ENCODE measurements around the gene RAB4A. TPM values are rescaled to one million over a fixed set of nuclear protein-coding genes. Genes with fewer than 3 reads are reported as not detected.
A peak's percentile ranks its signal among the peaks of the same experiment; 100 is the strongest.

RAB4A gene
- total and polyA plus RNA-seq, 3 experiments from 2014 or later, result 24.4 to 34.9 (median 32.2) TPM

DNA sequence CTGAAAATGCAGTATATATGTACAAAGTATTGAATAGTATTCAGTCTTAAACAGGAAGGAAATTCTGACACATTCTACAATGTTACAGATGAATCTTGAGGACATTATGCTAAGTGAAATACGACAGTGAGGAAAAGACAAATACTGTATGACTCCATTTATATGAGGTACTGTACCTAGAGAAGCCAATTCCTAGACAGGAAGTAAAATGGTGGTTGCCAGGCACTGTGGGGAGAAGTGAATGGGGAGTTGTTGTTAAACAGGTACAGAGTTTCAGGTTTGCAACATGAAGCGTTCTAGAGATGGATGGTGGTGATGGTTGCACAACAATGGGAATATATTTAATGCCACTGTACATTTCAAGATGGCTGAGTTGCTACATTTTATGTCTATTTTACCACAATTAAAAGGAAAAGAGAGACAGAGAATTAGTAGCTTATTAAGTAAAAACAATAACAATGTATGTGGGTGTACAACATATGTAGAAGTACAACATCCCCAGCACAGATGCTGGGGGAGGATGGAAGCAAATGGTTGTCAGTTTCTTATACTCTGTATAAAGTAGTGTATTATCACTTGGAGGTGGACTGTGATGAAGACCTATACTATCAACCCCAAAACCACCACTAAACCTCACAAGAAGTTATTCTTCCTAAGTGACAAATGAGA, 3.9 kb upstream of the RAB4A start:
- Mint-ChIP-seq H3K4me1 (peaks cover 7 to 11% (median 8%) of the 10 kb centered on the region in 3 donors), H3K36me3 (peaks cover 0 to 7% (median 0%) of the 10 kb centered on the region in 3 donors), H3K9me3 (peaks cover 0 to 3% (median 0%) of the 10 kb centered on the region in 5 donors), H3K4me3 (peak overlapping the region in 1 of 7 donors; percentile 79), H3K27ac (no peak overlapping the region), H3K27me3 (peaks cover 0 to 4% of the 10 kb centered on the region in 2 donors)
- H3K27me3 ChIP-seq (ENCODE audit: insufficient read depth, low read length, poor library complexity, severe bottlenecking), result no peaks in the 10 kb centered on the region
- ChIA-PET CTCF (no interaction called here), POLR2A (no interaction called here)
- no peaks in the 10 kb centered on the region for H3K36me3 ChIP-seq (ENCODE audit: insufficient read depth, low read length)
- H3K4me1 ChIP-seq (ENCODE audit: insufficient read depth, low read length), result peaks cover 5% of the 10 kb centered on the region
- no peak overlapping the region for H3K27ac ChIP-seq (ENCODE audit: low read depth, low read length)
- H3K9me3 ChIP-seq (ENCODE audit: low read length), result no peaks in the 10 kb centered on the region
- DNase-seq, result no peak
- no peak overlapping the region for H3K4me3 ChIP-seq (ENCODE audit: low read length)

DNA sequence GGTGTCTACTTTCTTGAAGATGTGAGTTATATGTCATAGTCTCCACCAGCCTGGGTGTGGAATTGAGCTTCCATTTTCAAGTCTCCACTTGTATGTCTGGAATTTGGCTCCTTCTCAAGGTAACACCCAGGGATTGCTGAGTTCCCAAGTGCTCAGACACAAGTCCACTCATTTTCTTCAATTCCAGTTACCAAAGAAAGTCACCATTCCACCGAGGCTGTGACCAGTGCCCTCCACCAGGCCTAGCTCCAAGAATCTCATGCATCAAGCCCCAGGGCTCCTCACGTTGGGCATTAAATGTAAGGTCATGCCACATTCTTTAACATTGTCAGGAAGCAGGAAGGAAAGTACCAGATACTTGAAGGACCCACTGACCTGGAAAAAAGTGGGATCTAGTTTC, 2.4 kb upstream of the RAB4A start:
- Histone ChIP-seq H3K36me3 (ENCODE audit: insufficient read depth, low read length) (no peaks in the 10 kb centered on the region), H3K9me3 (ENCODE audit: low read length) (no peaks in the 10 kb centered on the region), H3K27me3 (ENCODE audit: insufficient read depth, low read length, poor library complexity, severe bottlenecking) (no peaks in the 10 kb centered on the region), H3K4me3 (ENCODE audit: low read length) (no peak overlapping the region), H3K4me1 (ENCODE audit: insufficient read depth, low read length) (peaks cover 20% of the 10 kb centered on the region), H3K27ac (ENCODE audit: low read depth, low read length) (no peak overlapping the region)
- DNase-seq, result no peak
- CTCF ChIA-PET, result interaction anchor here (0.9 to 1.2 kb wide), 2 partner anchors 10 to 14 kb away, joined by 3 to 5 read pairs; no protein-coding TSS in a partner anchor
- H3K9me3 Mint-ChIP-seq, result peaks cover 0 to 3% (median 0%) of the 10 kb centered on the region in 5 donors
- POLR2A ChIA-PET, result no interaction called here
- peak overlapping the region in 2 of 8 donors; percentile 21 to 48 for H3K27ac Mint-ChIP-seq
- peaks cover 21 to 26% (median 22%) of the 10 kb centered on the region in 3 donors for H3K4me1 Mint-ChIP-seq
- H3K4me3 Mint-ChIP-seq, result peak overlapping the region in 1 of 7 donors; percentile 64
- peaks cover 0 to 7% (median 0%) of the 10 kb centered on the region in 3 donors for H3K36me3 Mint-ChIP-seq
- peaks cover 0 to 2% of the 10 kb centered on the region in 2 donors for H3K27me3 Mint-ChIP-seq

DNA sequence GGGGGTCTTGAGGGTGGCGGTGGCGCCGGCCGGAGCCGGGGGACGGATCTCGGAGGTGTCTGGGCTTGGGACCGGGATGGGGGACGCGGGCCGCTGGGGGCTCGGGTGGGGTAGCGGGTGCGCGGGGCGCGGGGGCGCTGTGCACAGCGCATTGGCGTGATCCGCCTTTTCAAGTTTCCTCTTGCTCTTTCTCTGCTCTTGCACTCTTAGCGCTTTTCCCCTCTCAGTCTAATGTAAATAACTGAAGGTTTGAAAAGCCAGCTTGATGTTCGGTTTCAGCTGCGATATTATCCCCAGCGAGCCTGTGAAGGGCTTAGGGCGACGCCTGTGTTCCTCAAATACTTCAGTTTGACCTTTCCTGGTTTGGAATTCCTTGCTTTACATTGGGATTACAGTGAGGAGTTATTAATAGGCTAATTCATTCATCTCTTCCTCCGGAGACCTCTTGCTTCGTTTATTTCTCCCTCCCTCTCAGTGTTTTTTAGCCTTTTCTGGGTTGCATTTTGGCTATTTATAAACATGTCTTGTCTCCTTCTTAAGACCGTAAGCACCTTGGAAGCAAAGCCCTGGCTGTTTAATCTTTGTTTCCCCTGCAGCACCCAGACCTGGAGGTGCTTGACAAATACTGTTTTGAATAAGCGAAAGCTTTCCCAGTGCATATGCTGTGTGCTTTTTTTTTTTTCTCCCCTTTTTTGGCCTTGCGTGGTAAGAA, 693 bp downstream of the RAB4A start:
- Histone ChIP-seq H3K4me1 (ENCODE audit: insufficient read depth, low read length) (peaks cover 26% of the 10 kb centered on the region), H3K4me3 (ENCODE audit: low read length) (peak overlapping the region; percentile 75), H3K27ac (ENCODE audit: low read depth, low read length) (peak overlapping the region; percentile 73), H3K36me3 (ENCODE audit: insufficient read depth, low read length) (no peaks in the 10 kb centered on the region), H3K27me3 (ENCODE audit: insufficient read depth, low read length, poor library complexity, severe bottlenecking) (no peaks in the 10 kb centered on the region), H3K9me3 (ENCODE audit: low read length) (no peaks in the 10 kb centered on the region)
- ChIA-PET CTCF (interaction anchor here (0.7 to 1.5 kb wide), 4 partner anchors 13 to 22 kb away, joined by 3 to 6 read pairs (median 4); no protein-coding TSS in a partner anchor), POLR2A (no interaction called here)
- Mint-ChIP-seq H3K27ac (peak overlapping the region; percentile 74 to 95 (median 88)), H3K4me1 (peaks cover 43 to 52% (median 45%) of the 10 kb centered on the region in 3 donors), H3K27me3 (no peaks in the 10 kb centered on the region), H3K36me3 (peaks cover 0 to 7% (median 1%) of the 10 kb centered on the region in 3 donors), H3K4me3 (peak overlapping the region; percentile 92 to 98 (median 95)), H3K9me3 (peaks cover 0 to 3% (median 0%) of the 10 kb centered on the region in 5 donors)
- peak in 3 of 5 donors; percentile 25 to 57 (median 40) for DNase-seq

DNA sequence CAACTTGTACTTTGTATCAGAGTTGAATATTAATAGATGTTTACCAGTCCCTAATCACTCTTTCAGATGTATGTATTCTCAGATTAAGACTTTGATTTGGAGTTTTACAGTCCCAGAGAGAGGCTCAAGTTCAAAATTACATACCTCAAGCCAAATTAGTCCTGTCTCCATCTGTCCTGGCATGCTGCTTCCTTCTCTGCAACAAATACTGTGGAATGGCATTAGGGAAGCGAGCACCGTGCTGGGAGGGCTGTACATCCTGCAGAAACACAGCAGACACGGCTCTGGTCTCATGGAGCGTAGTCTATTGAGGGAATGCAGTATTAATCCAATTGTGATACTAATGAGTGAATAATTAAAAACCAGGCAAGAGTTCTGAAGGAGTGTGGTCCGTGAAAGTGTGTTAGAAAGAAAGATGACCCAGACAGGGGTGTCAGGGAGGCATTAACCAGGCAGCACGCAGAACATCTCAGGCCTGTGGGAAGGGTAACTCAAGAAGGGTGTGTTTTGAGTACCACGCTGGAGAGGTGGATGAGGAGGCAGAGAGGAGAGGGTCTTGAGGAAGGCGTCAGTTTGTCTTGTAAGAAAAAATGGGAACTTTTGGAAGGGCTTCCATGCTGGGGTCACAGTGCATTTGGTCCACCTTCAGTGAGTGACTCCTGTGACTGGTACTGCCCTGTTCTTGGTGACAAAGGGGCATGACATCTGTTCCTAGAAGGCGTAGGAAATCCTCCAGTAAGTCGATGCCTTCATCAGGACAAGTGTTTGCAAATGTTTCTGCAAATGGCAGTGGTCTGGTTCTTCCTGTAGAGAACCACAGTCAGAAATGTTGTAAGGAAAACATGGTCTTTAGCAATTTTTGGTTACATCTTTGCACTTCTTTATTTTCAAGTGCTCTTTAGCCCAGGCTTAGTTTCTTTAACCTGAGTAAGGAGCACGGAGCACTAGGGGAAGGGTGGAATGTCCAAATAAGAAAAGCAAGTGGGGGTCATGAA, 1.6 kb downstream of the RAB4A start:
- H3K36me3 ChIP-seq (ENCODE audit: insufficient read depth, low read length), result no peaks in the 10 kb centered on the region
- H3K36me3 Mint-ChIP-seq, result peaks cover 0 to 7% (median 1%) of the 10 kb centered on the region in 3 donors
- peak overlapping the region; percentile 73 for H3K27ac ChIP-seq (ENCODE audit: low read depth, low read length)
- no peaks in the 10 kb centered on the region for H3K27me3 Mint-ChIP-seq
- no peak for DNase-seq
- CTCF ChIA-PET, result interaction anchor here (0.7 to 1.5 kb wide), 4 partner anchors 14 to 21 kb away, joined by 3 to 6 read pairs (median 4); no protein-coding TSS in a partner anchor
- H3K4me1 Mint-ChIP-seq, result peaks cover 40 to 48% (median 46%) of the 10 kb centered on the region in 3 donors
- H3K9me3 Mint-ChIP-seq, result no peaks in the 10 kb centered on the region
- H3K9me3 ChIP-seq (ENCODE audit: low read length), result no peaks in the 10 kb centered on the region
- H3K4me1 ChIP-seq (ENCODE audit: insufficient read depth, low read length), result peaks cover 26% of the 10 kb centered on the region
- peak overlapping the region; percentile 92 to 98 (median 95) for H3K4me3 Mint-ChIP-seq
- H3K27ac Mint-ChIP-seq, result peak overlapping the region; percentile 74 to 95 (median 88)
- POLR2A ChIA-PET, result no interaction called here
- H3K27me3 ChIP-seq (ENCODE audit: insufficient read depth, low read length, poor library complexity, severe bottlenecking), result no peaks in the 10 kb centered on the region
- peak overlapping the region; percentile 75 for H3K4me3 ChIP-seq (ENCODE audit: low read length)

DNA sequence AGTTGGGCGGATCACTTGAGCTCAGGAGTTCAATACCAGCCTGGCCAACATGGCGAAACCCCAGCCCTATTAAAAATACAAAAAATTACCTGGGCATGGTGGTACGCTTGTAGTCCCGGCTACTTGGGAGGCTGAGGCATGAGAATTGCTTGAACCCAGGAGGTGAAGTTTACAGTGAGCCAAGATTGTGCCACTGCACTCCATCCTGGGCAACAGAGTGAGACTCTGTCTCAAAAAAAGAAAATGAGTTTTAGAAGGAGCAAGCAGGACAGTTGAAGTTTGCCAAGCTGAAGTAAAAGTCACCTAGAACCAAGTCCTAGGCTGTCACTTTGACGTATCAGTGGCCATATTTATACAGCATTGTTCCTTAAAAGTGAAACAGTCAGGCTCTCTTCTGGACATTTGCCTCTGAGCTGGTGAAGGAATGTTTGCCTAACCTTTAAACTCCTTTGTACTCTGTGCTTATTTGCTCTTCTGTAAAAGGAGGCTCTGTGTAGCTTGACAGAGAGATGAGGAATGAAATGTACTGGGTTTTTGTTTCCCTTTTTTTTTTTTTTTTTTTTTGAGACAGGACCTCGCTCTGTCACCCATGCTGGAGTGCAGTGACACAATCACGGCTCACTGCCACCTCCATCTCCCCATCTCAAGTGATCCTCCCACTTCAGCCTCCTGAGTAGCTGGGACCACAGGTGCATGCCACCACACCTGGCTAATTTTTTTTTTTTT, 2.8 kb downstream of the RAB4A start:
- Mint-ChIP-seq H3K27me3 (no peaks in the 10 kb centered on the region), H3K4me1 (peaks cover 40 to 48% (median 46%) of the 10 kb centered on the region in 3 donors), H3K9me3 (no peaks in the 10 kb centered on the region), H3K27ac (peak overlapping the region in 1 of 8 donors; percentile 29), H3K36me3 (peaks cover 0 to 7% (median 1%) of the 10 kb centered on the region in 3 donors), H3K4me3 (peak overlapping the region in 2 of 7 donors; percentile 95 to 97)
- CTCF ChIA-PET, result interaction anchor here (0.6 kb wide), 1 partner anchor 793 kb away, joined by 3 read pairs; no protein-coding TSS in a partner anchor
- POLR2A ChIA-PET, result no interaction called here
- no peaks in the 10 kb centered on the region for H3K9me3 ChIP-seq (ENCODE audit: low read length)
- H3K27ac ChIP-seq (ENCODE audit: low read depth, low read length), result no peak overlapping the region
- H3K36me3 ChIP-seq (ENCODE audit: insufficient read depth, low read length), result no peaks in the 10 kb centered on the region
- H3K27me3 ChIP-seq (ENCODE audit: insufficient read depth, low read length, poor library complexity, severe bottlenecking), result no peaks in the 10 kb centered on the region
- H3K4me1 ChIP-seq (ENCODE audit: insufficient read depth, low read length), result peaks cover 26% of the 10 kb centered on the region
- DNase-seq, result no peak
- H3K4me3 ChIP-seq (ENCODE audit: low read length), result no peak overlapping the region

DNA sequence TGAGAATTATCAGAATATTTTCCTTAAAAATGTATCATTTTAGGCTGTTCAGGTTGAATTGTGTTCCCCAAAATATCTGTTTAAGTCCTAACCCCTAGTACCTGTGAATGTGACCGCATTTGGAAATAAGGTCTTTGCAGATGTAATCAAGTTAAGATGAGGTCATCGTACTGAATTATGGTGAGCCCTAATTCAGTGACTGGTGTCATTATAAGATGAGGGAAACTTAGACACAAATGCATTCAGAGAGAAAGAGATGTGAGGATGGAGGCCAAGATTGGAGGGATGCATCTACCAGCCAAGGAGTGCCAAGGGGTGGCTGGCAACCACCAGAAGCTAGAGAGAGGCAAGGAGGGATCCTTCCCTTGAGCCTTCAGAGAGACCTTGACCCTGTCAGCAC, 4.1 kb downstream of the RAB4A start:
- POLR2A ChIA-PET, result no interaction called here
- Mint-ChIP-seq H3K27me3 (no peaks in the 10 kb centered on the region), H3K36me3 (peaks cover 0 to 7% (median 1%) of the 10 kb centered on the region in 3 donors), H3K27ac (no peak overlapping the region), H3K4me3 (no peak overlapping the region), H3K4me1 (peaks cover 40 to 48% (median 46%) of the 10 kb centered on the region in 3 donors), H3K9me3 (no peaks in the 10 kb centered on the region)
- H3K27me3 ChIP-seq (ENCODE audit: insufficient read depth, low read length, poor library complexity, severe bottlenecking), result no peaks in the 10 kb centered on the region
- H3K4me3 ChIP-seq (ENCODE audit: low read length), result no peak overlapping the region
- H3K4me1 ChIP-seq (ENCODE audit: insufficient read depth, low read length), result peaks cover 26% of the 10 kb centered on the region
- H3K27ac ChIP-seq (ENCODE audit: low read depth, low read length), result no peak overlapping the region
- CTCF ChIA-PET, result no interaction called here
- H3K9me3 ChIP-seq (ENCODE audit: low read length), result no peaks in the 10 kb centered on the region
- H3K36me3 ChIP-seq (ENCODE audit: insufficient read depth, low read length), result no peaks in the 10 kb centered on the region
- DNase-seq, result no peak

Measured in CD8-positive, alpha-beta memory T cell (primary cell).